ENCODE results near the gene RASGEF1B.

DNA sequence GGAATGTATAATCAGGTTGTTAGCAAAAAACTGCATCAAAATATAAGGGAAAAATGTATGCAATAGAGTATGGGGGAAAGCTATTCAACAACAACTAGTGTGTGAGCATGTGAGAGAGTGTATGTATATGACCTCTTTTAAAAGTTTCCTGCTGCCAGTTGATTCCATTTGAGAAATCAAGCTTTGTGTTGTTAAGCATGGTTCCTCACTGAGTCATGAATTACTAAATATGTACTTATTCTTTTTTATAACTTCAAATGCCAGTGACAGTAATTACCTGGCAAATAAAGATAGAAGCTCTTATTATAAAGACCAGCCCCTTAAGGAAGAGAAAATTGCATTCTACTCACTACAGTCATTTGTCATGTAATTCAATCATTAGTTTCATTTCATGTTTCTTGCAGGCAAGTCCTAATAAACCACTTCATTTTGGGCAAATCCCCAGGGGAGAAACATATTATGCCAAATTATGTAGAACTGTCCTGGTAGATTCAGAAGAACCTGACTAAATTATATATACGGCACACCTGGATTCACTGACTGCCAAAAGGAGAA lies 19.2 kb downstream of the RASGEF1B start:
- no peak for TF ChIP-seq CTCF (conservative IDR thresholded peaks at IDR 0.05; ENCODE audit: low read depth, low read length)
- TF ChIP-seq EZH2 (IDR thresholded peaks at IDR 0.05; ENCODE audit: borderline replicate concordance, low read depth, low read length, poor library complexity, severe bottlenecking), result no peak
